Neural progenitor cell (in vitro differentiated cells): ENCODE data around the gene NDUFA11. TPM values are rescaled to one million over a fixed set of nuclear protein-coding genes. Genes with fewer than 3 reads are reported as not detected.

ENCODE experiments used
- DNase-seq: peaks from one replicate; pipeline ENCODE4 v3.0.0-alpha.2; 2016; ENCODE audit warnings: low spot score
- H2AFZ ChIP-seq: fragments of 200-600 bp; sonication (generic); replicated peaks from 2 replicates; pipeline ENCODE4 v1.6.1; 2016; ENCODE audit warnings: antibody characterized with exemption
- H3F3A ChIP-seq: fragments of 200-600 bp; sonication (generic); 2 replicates; pipeline ENCODE4 v1.6.1; 2016; ENCODE audit warnings: antibody characterized with exemption, low read depth
- H3K27ac ChIP-seq: fragments of 200-600 bp; sonication (generic); 2 replicates; pipeline ENCODE4 v1.5.1; 2016; ENCODE audit warnings: mild to moderate bottlenecking
- H3K27me3 ChIP-seq: fragments of 200-600 bp; sonication (generic); 2 replicates; pipeline ENCODE4 v1.6.1; 2016; ENCODE audit warnings: mild to moderate bottlenecking, moderate library complexity
- H3K36me3 ChIP-seq: fragments of 200-600 bp; sonication (generic); 2 replicates; pipeline ENCODE4 v1.5.1; 2016
- H3K4me1 ChIP-seq: fragments of 200-600 bp; sonication (generic); 2 replicates; pipeline ENCODE4 v1.6.1; 2016; ENCODE audit warnings: mixed run types
- H3K4me2 ChIP-seq: fragments of 200-600 bp; sonication (generic); 2 replicates; pipeline ENCODE4 v1.6.1; 2016
- H3K4me3 ChIP-seq: fragments of 200-600 bp; sonication (generic); 2 replicates; pipeline ENCODE4 v1.5.1; 2016
- H3K79me2 ChIP-seq: fragments of 200-600 bp; sonication (generic); 2 replicates; pipeline ENCODE4 v1.6.1; 2016; ENCODE audit warnings: low read depth
- H3K9ac ChIP-seq: fragments of 200-600 bp; sonication (generic); 2 replicates; pipeline ENCODE4 v1.6.1; 2016
- H3K9me3 ChIP-seq: fragments of 200-600 bp; sonication (generic); 2 replicates; pipeline ENCODE4 v1.5.1; 2016; ENCODE audit warnings: low read depth
- H4K20me1 ChIP-seq: fragments of 200-600 bp; sonication (generic); 2 replicates; pipeline ENCODE4 v1.6.1; 2016; ENCODE audit warnings: low read depth
- H3K27ac Mint-ChIP-seq: 3 replicates; pipeline ENCODE4 v1.8.0; 2021; ENCODE audit warnings: mixed read lengths
- H3K27me3 Mint-ChIP-seq: 2 replicates; pipeline ENCODE4 v1.8.0; 2022; ENCODE audit warnings: low read depth, mild to moderate bottlenecking, inconsistent platforms, moderate library complexity, mixed read lengths; ENCODE audit not compliant: insufficient read depth
- H3K36me3 Mint-ChIP-seq: 3 replicates; pipeline ENCODE4 v1.8.0; 2021; ENCODE audit warnings: mixed read lengths
- H3K4me1 Mint-ChIP-seq: 3 replicates; pipeline ENCODE4 v1.8.0; 2021; ENCODE audit warnings: mixed read lengths
- H3K4me3 Mint-ChIP-seq: 3 replicates; pipeline ENCODE4 v1.8.0; 2021; ENCODE audit warnings: mild to moderate bottlenecking, moderate library complexity, mixed read lengths
- H3K9me3 Mint-ChIP-seq: 3 replicates; pipeline ENCODE4 v1.8.0; 2020; ENCODE audit warnings: mixed read lengths
- EZH2 ChIP-seq: fragments of 200-600 bp; sonication (generic); IDR thresholded peaks from 2 replicates; pipeline ENCODE4 v1.6.1; 2017; ENCODE audit warnings: antibody characterized with exemption, mild to moderate bottlenecking, moderate library complexity
- EZH2phosphoT487 ChIP-seq: fragments of 200-600 bp; sonication (generic); IDR thresholded peaks from 2 replicates; pipeline ENCODE4 v1.6.1; 2017; ENCODE audit warnings: antibody characterized with exemption
- total RNA-seq: library from RNA; depleted of rRNA; stranded (reverse); fragments of >200 nt; gene quantifications from 2 replicates; pipeline ENCODE4 v1.2.3, GENCODE V29; 2015; ENCODE audit warnings: low replicate concordance
- TF ChIP-seq, protein P1 (sequence below): fragments of 200-600 bp; sonication (generic); IDR thresholded peaks from 2 replicates; pipeline ENCODE4 v1.5.1; 2017; ENCODE audit warnings: antibody characterized with exemption, mild to moderate bottlenecking

NDUFA11 gene
- total RNA-seq, 1 donor from 2014 or later, result 102 TPM

DNA sequence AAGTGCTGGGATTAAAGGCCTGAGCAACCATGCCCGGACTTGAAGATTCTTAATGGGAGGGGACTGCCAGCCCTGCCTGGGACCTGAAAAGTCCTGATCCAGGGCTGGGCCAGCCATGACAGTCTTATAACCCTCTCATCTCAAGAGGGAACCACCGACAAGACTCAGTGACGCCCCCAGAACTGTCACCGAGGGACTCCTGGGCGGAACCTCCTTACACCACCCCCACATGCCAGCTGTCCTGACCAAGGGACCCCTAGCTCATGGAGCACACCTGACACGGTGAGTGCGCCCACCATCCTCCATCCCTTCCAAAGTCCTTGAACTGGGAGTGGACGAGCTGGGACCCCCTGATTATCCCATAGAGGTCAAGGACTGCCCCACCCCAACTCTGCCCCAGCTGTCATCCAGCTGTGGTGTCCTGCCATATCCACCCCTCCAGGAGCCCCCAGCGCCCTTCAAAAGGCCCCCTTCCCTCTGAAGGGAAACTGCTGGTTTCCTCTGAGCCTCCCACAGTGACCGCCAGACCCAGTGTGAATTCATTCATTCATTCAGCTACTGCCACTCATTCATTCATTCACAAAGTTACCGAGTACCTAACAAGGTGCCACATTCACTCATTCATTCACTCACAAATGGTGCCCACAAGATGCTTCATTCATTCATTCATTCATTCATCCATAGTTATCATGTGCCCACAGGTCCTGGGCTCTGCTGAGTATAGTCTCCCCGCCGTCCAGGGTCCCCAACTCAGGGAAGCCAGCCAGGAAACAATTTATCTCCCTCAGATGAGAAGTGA is 3.7 kb downstream of the NDUFA11 start:
- H3K4me3 Mint-ChIP-seq, result peak overlapping the region; percentile 13
- Histone ChIP-seq H2AFZ (no peak overlapping the region), H3K79me2 (peaks cover 53% of the 10 kb centered on the region), H3K4me2 (no peak overlapping the region), H3K9ac (no peak overlapping the region), H3K4me1 (peaks cover 5% of the 10 kb centered on the region), H3K27me3 (no peaks in the 10 kb centered on the region), H3K4me3 (no peak overlapping the region), H3F3A (peaks cover 8% of the 10 kb centered on the region), H3K27ac (no peak overlapping the region), H4K20me1 (peaks cover 36% of the 10 kb centered on the region), H3K9me3 (no peaks in the 10 kb centered on the region), H3K36me3 (no peaks in the 10 kb centered on the region)
- H3K36me3 Mint-ChIP-seq, result peaks cover 10% of the 10 kb centered on the region
- TF ChIP-seq EZH2phosphoT487, result no peak
- TF ChIP-seq EZH2, result no peak
- TF ChIP-seq, protein P1, sequence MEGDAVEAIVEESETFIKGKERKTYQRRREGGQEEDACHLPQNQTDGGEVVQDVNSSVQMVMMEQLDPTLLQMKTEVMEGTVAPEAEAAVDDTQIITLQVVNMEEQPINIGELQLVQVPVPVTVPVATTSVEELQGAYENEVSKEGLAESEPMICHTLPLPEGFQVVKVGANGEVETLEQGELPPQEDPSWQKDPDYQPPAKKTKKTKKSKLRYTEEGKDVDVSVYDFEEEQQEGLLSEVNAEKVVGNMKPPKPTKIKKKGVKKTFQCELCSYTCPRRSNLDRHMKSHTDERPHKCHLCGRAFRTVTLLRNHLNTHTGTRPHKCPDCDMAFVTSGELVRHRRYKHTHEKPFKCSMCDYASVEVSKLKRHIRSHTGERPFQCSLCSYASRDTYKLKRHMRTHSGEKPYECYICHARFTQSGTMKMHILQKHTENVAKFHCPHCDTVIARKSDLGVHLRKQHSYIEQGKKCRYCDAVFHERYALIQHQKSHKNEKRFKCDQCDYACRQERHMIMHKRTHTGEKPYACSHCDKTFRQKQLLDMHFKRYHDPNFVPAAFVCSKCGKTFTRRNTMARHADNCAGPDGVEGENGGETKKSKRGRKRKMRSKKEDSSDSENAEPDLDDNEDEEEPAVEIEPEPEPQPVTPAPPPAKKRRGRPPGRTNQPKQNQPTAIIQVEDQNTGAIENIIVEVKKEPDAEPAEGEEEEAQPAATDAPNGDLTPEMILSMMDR, result no peak
- no peak overlapping the region for H3K27ac Mint-ChIP-seq
- no peak for DNase-seq
- peaks cover 2% of the 10 kb centered on the region for H3K27me3 Mint-ChIP-seq
- H3K9me3 Mint-ChIP-seq, result no peaks in the 10 kb centered on the region
- H3K4me1 Mint-ChIP-seq, result peaks cover 9% of the 10 kb centered on the region

DNA sequence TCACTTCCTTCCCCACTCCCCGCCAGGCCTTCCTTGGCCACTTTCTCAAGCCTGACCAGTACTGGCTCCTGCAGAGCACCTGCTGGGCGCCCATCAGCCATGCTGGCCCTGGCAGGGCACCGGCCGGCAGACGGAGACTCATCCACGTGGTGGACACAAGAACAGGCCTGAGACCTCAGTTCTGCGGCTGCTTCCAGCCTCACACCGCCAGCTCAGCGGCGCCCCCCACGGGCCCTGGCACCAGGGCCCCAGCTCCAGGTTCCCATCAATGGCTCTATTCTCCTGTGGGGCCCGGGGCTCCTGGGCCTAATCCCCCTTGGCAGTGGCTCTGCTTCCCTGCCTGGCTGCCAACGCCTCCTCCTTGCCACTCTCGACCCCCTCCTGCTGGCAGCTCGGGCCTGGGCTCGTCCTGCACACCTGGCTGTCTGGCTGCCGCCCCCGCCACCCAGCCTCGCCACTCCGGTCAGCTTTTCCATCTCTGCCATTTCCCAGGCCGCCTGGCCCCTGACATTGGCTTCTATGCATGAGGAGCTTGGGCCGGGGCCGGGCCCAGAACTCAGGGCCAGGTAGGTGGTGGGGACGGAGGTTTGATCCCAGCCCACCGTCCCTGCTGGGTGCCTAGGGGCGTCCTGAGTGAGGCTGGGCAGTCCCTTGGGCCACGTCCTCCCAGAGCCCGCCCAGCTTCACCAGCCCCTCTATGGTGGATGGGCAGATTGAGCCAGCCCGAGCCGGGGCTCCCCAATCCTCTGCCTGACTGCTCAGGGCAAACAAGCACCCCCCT is 6.2 kb downstream of the NDUFA11 start:
- no peak overlapping the region for H3K4me3 Mint-ChIP-seq
- H3K27me3 ChIP-seq, result no peaks in the 10 kb centered on the region
- H3K9me3 ChIP-seq, result no peaks in the 10 kb centered on the region
- H3K4me3 ChIP-seq, result no peak overlapping the region
- no peak overlapping the region for H3K27ac ChIP-seq
- H3K27me3 Mint-ChIP-seq, result no peaks in the 10 kb centered on the region
- H3F3A ChIP-seq, result peaks cover 8% of the 10 kb centered on the region
- TF ChIP-seq, protein P1, result peak; percentile 21
- no peak for TF ChIP-seq EZH2
- TF ChIP-seq EZH2phosphoT487, result no peak
- H3K27ac Mint-ChIP-seq, result no peak overlapping the region
- H3K36me3 Mint-ChIP-seq, result peaks cover 10% of the 10 kb centered on the region
- H3K9me3 Mint-ChIP-seq, result no peaks in the 10 kb centered on the region
- peaks cover under 1% of the 10 kb centered on the region for H3K4me1 ChIP-seq
- H3K4me1 Mint-ChIP-seq, result peaks cover 5% of the 10 kb centered on the region
- no peaks in the 10 kb centered on the region for H3K36me3 ChIP-seq
- no peak overlapping the region for H2AFZ ChIP-seq
- H4K20me1 ChIP-seq, result peaks cover 34% of the 10 kb centered on the region
- peak overlapping the region; percentile 20 for H3K9ac ChIP-seq
- DNase-seq, result no peak
- peaks cover 41% of the 10 kb centered on the region for H3K79me2 ChIP-seq
- no peak overlapping the region for H3K4me2 ChIP-seq

DNA sequence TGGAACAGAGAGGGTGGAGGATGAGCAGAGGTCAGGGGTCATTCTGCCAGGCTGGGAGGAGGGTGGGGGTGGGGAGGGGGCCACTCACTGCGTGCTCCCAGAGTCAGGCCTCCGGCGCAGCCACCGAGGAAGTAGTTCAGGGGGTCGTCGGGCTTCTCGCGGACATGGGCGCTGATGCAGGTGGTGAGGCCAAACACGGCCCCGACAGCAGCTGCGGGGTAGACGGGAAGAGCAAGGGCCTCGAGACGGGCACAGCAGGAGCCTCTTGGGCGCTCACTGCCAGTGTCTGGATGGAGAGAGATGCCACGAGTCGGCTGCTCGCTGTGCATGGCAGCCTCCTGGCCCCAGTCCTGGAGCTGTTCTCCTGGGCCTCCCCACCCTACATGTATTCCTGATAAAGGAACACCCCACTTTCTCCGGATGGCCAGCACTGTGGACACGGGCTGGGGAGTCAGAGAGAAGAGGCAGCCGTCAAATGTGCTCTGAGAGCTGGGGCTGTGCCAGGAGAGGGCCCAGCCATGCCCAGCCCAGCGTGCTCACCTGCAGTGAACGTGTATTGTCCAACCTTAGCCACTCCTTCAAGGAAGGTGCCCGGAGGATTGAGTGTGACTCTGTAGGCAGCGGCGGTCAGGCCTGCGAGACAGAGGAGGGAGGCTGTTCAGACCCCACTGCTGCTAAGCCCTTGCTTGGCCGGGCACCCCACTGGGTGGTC is 7.1 kb downstream of the NDUFA11 start:
- TF ChIP-seq EZH2phosphoT487, result no peak
- no peak for TF ChIP-seq EZH2
- TF ChIP-seq, protein P1, result no peak
- H3K79me2 ChIP-seq, result peaks cover 33% of the 10 kb centered on the region
- Mint-ChIP-seq H3K4me1 (peaks cover 8% of the 10 kb centered on the region), H3K27me3 (no peaks in the 10 kb centered on the region), H3K27ac (no peak overlapping the region), H3K4me3 (no peak overlapping the region), H3K9me3 (no peaks in the 10 kb centered on the region), H3K36me3 (peaks cover 10% of the 10 kb centered on the region)
- peaks cover 33% of the 10 kb centered on the region for H4K20me1 ChIP-seq
- H3K27me3 ChIP-seq, result no peaks in the 10 kb centered on the region
- no peak overlapping the region for H3K4me2 ChIP-seq
- H3K9ac ChIP-seq, result no peak overlapping the region
- no peak overlapping the region for H3K27ac ChIP-seq
- no peaks in the 10 kb centered on the region for H3K9me3 ChIP-seq
- H3F3A ChIP-seq, result peaks cover 8% of the 10 kb centered on the region
- no peaks in the 10 kb centered on the region for H3K36me3 ChIP-seq
- H3K4me3 ChIP-seq, result no peak overlapping the region
- no peak overlapping the region for H2AFZ ChIP-seq
- DNase-seq, result no peak
- peaks cover 8% of the 10 kb centered on the region for H3K4me1 ChIP-seq
